Measurements from ENCODE around the gene MS4A4E.
"Not testable (repeated sequence)": the region's sequence is repeated elsewhere in the genome, so short reads cannot be mapped to it uniquely, and the experiment has no call there.

The MS4A4E gene

GRCh38 chr11:60242740-60243239, at the start of gene MS4A4E:
Gene MS4A4E, minus strand, starts transcription at chr11:60243137. Its CDS starts 13,082 bp downstream, at chr11:60230055.
- DNase-seq (ENCODE audit: low spot score), result no peak

- DNase-seq (ENCODE audit: low spot score), result no peak
Observed at GRCh38 chr11:60292145-60292544, 49.2 kb upstream of the MS4A4E start.

- DNase-seq (ENCODE audit: low spot score), result no peak
Observed at GRCh38 chr11:60288531-60288930, 45.6 kb upstream of the MS4A4E start.

- DNase-seq (ENCODE audit: low spot score), result not testable (repeated sequence)
Observed at GRCh38 chr11:60285411-60286126, 42.6 kb upstream of the MS4A4E start.

- no peak for DNase-seq (ENCODE audit: low spot score)
Observed at GRCh38 chr11:60282286-60282685, 39.3 kb upstream of the MS4A4E start.

GRCh38 chr11:60281485-60281884, 38.5 kb upstream of the MS4A4E start:
- DNase-seq (ENCODE audit: low spot score), result no peak

- no peak for DNase-seq (ENCODE audit: low spot score)
Observed at GRCh38 chr11:60280412-60280811, 37.5 kb upstream of the MS4A4E start, which contains the start of gene MS4A4A. Gene MS4A4A, plus strand, starts transcription at chr11:60280666. Its CDS starts 10 bp downstream, at chr11:60280676.

- no peak for DNase-seq (ENCODE audit: low spot score)
Observed at GRCh38 chr11:60274416-60274815, 31.5 kb upstream of the MS4A4E start.

GRCh38 chr11:60265373-60266214, 22.7 kb upstream of the MS4A4E start:
- DNase-seq (ENCODE audit: low spot score), result peak; percentile 51

GRCh38 chr11:60264644-60265043, 21.7 kb upstream of the MS4A4E start:
- no peak for DNase-seq (ENCODE audit: low spot score)

GRCh38 chr11:60263402-60263801, 20.5 kb upstream of the MS4A4E start:
- DNase-seq (ENCODE audit: low spot score), result no peak

- no peak for DNase-seq (ENCODE audit: low spot score)
Observed at GRCh38 chr11:60261014-60261413, 18.1 kb upstream of the MS4A4E start.

GRCh38 chr11:60257956-60258722, 15.2 kb upstream of the MS4A4E start:
- DNase-seq (ENCODE audit: low spot score), result no peak

GRCh38 chr11:60252213-60253108, 9.5 kb upstream of the MS4A4E start:
- DNase-seq (ENCODE audit: low spot score), result no peak

- peak; percentile 21 for DNase-seq (ENCODE audit: low spot score)
Observed at GRCh38 chr11:60251485-60252212, 8.7 kb upstream of the MS4A4E start.

GRCh38 chr11:60241786-60242185, 1.2 kb downstream of the MS4A4E start:
- DNase-seq (ENCODE audit: low spot score), result no peak

- no peak for DNase-seq (ENCODE audit: low spot score)
Observed at GRCh38 chr11:60240662-60241061, 2.3 kb downstream of the MS4A4E start.

GRCh38 chr11:60235321-60235720, 7.6 kb downstream of the MS4A4E start:
- no peak for DNase-seq (ENCODE audit: low spot score)

- DNase-seq (ENCODE audit: low spot score), result no peak
Observed at GRCh38 chr11:60230681-60231080, 12.3 kb downstream of the MS4A4E start.

GRCh38 chr11:60222141-60222540, 20.8 kb downstream of the MS4A4E start:
- DNase-seq (ENCODE audit: low spot score), result no peak
